ENCODE data around the gene ST6GALNAC3.
"Not testable (repeated sequence)": the region's sequence is repeated elsewhere in the genome, so short reads cannot be mapped to it uniquely, and the experiment has no call there.

Gene ST6GALNAC3

GRCh38 chr1:76075188-76075489, 593 bp downstream of the ST6GALNAC3 start:
- no peak for DNase-seq

GRCh38 chr1:76075877-76076276, 1.3 kb downstream of the ST6GALNAC3 start:
- DNase-seq, result no peak

- DNase-seq, result no peak
Observed at GRCh38 chr1:76079475-76080227, 5.1 kb downstream of the ST6GALNAC3 start.

- no peak for DNase-seq
Observed at GRCh38 chr1:76080552-76081079, 6.1 kb downstream of the ST6GALNAC3 start.

GRCh38 chr1:76082062-76082461, 7.5 kb downstream of the ST6GALNAC3 start:
- DNase-seq, result no peak

- no peak for DNase-seq
Observed at GRCh38 chr1:76083189-76083588, 8.6 kb downstream of the ST6GALNAC3 start.

GRCh38 chr1:76084029-76084627, 9.6 kb downstream of the ST6GALNAC3 start:
- no peak for DNase-seq

- DNase-seq, result no peak
Observed at GRCh38 chr1:76084685-76085084, 10.1 kb downstream of the ST6GALNAC3 start.

- no peak for DNase-seq
Observed at GRCh38 chr1:76086109-76086508, 11.6 kb downstream of the ST6GALNAC3 start.

- DNase-seq, result no peak
Observed at GRCh38 chr1:76086597-76086996, 12.1 kb downstream of the ST6GALNAC3 start.

- DNase-seq, result no peak
Observed at GRCh38 chr1:76090283-76091203, 16.0 kb downstream of the ST6GALNAC3 start.

- no peak for DNase-seq
Observed at GRCh38 chr1:76092812-76093211, 18.3 kb downstream of the ST6GALNAC3 start.

GRCh38 chr1:76093522-76094312, 19.2 kb downstream of the ST6GALNAC3 start:
- DNase-seq, result no peak

- no peak for DNase-seq
Observed at GRCh38 chr1:76095802-76096201, 21.3 kb downstream of the ST6GALNAC3 start.

GRCh38 chr1:76097064-76097463, 22.5 kb downstream of the ST6GALNAC3 start:
- not testable (repeated sequence) for DNase-seq

- DNase-seq, result no peak
Observed at GRCh38 chr1:76098845-76099244, 24.3 kb downstream of the ST6GALNAC3 start.

- no peak for DNase-seq
Observed at GRCh38 chr1:76101548-76101947, 27.0 kb downstream of the ST6GALNAC3 start.

- no peak for DNase-seq
Observed at GRCh38 chr1:76102046-76102445, 27.5 kb downstream of the ST6GALNAC3 start.

GRCh38 chr1:76103034-76103433, 28.5 kb downstream of the ST6GALNAC3 start:
- DNase-seq, result no peak

- no peak for DNase-seq
Observed at GRCh38 chr1:76105372-76105771, 30.8 kb downstream of the ST6GALNAC3 start.

GRCh38 chr1:76106251-76106650, 31.7 kb downstream of the ST6GALNAC3 start:
- DNase-seq, result no peak

- DNase-seq, result no peak
Observed at GRCh38 chr1:76106719-76107235, 32.2 kb downstream of the ST6GALNAC3 start.
